Stimulated activated CD4-positive, alpha-beta T cell treated with anti-CD3 and anti-CD28 coated beads, Interleukin-1b, Interleukin-23, amount 100 ng/mL, for 48 hours (primary cell): ENCODE measurements around the gene KBTBD13.

Source experiments
- DNase-seq: peaks from one replicate; pipeline ENCODE4 v3.0.0-alpha.2; 2020

The KBTBD13 gene

GRCh38 chr15:65052956-65053355 is 23.6 kb upstream of the KBTBD13 start:
- DNase-seq: no peak

- peak; percentile 55 for DNase-seq
These were observed 22.0 kb upstream of the KBTBD13 start for GRCh38 chr15:65054333-65055200.

DNA sequence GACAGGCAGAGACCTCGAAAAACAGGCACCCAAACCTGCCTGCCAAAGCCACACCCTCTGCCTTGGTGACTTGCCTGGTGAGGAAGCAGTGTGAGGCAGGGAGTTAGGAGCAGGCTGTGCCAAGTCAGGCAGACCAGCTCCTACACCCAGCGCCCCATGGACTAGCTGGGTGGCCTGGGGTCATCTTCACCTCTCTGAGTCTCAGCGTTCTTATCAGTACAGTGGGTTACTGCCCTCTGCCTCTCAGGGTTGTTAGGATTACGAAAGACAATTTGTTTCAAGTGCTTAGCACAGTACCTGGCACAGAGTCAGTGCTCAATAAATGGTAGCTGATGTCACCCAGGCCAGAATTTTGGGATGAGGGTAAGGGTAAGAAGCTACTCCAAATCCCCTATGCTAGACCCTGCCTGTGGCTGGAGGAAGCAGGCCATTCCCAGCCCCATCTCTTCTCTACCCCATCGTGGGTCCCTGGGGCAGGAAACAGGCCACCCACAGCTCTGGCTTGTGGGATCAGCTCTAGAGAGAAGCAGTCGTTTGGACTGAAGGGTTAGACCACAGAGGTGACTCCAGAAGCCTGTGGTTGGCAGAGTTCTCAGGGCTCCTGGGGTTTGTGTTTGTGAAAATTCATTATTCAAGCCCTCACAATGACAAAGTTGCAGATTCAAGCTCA is 21.2 kb upstream of the KBTBD13 start:
- no peak for DNase-seq

DNA sequence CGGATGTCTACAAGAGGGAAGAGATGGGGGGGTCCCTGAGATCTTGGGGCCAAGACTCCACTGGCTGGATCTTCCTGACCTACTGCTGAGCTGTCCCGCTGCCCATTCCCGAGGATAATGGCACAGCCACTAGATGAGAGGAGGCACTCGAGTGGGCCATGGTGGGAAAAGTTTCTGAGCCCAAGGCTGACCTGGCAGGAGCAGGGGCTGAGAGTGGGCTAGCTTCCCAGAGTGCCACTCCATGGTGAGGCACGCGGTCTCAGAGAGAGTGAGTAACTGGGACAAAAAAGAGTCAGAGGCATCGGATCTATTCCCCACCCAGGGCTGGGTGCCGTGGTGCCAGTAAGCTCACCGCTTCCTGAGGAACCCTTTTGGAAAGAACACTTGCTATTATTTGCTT is 20.4 kb upstream of the KBTBD13 start:
- DNase-seq: no peak

DNA sequence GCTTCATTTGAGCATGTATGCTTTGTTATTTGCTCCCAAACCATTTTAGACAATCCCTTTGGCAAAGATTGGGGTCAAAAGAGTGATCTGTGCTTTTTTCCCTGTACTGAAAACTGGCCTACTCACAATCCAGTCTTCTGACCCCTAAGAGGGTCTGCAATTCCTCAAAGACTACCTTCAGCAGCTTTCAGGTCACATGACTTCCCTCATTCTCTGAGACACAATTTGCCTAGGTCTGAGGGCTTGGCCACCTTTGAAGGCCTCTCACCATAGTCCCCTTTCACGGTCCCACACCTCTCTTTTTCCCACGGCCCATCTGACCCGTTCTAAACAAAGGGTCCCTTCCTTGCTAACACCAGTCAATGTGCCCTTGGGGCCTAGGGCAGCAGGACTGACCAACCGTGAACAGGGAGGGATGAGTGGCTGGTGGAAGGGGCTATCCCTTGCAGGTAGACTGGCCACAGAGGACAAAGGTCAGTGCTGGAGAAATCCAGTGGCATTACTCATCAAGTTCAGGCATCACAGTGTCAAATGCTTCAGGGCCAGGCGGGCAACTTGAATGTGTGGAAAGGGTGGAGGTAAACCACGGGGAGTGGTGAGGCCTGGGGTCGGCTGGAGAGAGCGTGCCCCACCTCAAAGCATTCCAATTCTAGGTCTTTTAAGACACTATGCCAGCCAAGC is 19.5 kb upstream of the KBTBD13 start:
- DNase-seq: no peak

DNA sequence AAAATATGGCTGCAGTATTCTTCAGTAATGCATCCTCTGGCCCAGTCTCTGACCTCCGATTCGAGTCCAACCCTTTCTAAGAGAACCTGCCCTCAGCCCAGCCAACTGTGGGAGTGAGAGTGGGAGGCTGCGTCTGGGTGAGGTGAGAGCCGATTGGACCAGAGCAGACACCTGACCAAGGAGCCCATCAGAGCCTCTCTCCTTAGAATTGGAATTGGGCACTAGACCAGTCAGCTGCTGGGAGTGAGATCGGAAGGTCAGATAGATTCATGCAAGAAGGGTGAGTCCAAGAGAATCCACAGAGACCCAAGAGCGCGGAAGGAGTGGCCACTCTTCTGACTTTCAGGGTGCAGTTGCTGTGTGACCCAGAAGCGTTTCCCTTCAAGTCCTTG is 19.0 kb upstream of the KBTBD13 start:
- no peak for DNase-seq

- DNase-seq: no peak
These were observed 17.9 kb upstream of the KBTBD13 start for GRCh38 chr15:65058394-65059368.

DNA sequence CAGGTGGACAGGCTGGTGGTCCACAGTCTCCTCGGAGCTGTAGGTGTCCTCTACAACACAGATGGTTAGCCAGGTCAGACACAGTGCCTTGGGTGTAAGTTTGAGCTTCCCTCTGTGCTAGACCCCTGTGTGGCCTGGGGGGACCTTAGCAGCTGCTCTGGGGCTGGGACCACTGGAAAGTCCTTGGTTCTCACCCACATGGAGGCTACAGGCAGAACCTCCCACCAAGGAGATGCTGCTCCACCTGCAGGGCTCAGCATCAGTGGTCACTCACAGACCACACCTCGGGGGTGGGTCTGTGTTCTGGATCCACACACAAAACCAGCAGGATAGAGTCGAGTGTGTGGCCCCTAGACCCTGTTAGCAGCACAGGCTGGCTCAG is 17.2 kb upstream of the KBTBD13 start:
- no peak for DNase-seq

GRCh38 chr15:65059931-65060596 is 16.5 kb upstream of the KBTBD13 start:
- DNase-seq: no peak

- DNase-seq: no peak
These were observed 15.7 kb upstream of the KBTBD13 start for GRCh38 chr15:65060641-65061397.

DNA sequence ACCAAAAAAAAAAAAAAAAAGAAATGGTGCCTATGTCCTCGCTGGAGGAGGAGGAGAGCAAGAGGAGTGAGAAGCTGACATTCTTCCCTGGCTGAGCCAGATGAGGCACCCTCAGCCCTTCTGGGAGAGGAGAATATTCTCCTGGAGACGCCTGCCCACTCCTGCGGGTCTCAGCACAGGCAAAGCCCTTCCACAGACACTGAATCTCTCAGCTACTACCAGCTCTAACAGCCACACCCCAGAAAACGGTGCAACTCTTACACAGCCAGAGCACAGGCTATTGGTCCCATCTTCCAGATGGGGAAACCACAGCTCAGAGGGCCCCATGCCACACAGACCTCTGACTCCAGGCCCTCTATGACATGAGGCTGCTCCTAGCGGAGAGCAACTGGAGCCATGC is 14.5 kb upstream of the KBTBD13 start:
- no peak for DNase-seq

- DNase-seq: no peak
These were observed 13.8 kb upstream of the KBTBD13 start for GRCh38 chr15:65062726-65063125.

GRCh38 chr15:65066001-65066634 is 10.4 kb upstream of the KBTBD13 start:
- DNase-seq: no peak

GRCh38 chr15:65066635-65067316 is 9.8 kb upstream of the KBTBD13 start:
- DNase-seq: no peak

DNA sequence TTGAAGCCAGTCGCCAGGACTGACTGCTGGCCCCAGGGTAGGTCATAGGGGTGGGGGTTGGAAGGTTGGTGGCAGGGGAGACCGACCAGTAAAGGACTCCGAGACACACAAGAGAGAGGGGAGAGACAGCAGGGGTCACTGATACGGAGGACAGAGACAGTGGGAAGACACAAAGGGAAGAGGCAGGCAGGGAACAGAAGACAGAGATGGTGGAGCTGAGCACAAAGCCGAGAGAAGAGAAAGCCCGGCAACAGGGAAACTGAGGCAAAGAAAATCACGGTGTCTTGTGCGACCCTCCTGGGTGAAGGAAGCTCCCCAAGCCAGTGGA is 9.3 kb upstream of the KBTBD13 start:
- no peak for DNase-seq

DNA sequence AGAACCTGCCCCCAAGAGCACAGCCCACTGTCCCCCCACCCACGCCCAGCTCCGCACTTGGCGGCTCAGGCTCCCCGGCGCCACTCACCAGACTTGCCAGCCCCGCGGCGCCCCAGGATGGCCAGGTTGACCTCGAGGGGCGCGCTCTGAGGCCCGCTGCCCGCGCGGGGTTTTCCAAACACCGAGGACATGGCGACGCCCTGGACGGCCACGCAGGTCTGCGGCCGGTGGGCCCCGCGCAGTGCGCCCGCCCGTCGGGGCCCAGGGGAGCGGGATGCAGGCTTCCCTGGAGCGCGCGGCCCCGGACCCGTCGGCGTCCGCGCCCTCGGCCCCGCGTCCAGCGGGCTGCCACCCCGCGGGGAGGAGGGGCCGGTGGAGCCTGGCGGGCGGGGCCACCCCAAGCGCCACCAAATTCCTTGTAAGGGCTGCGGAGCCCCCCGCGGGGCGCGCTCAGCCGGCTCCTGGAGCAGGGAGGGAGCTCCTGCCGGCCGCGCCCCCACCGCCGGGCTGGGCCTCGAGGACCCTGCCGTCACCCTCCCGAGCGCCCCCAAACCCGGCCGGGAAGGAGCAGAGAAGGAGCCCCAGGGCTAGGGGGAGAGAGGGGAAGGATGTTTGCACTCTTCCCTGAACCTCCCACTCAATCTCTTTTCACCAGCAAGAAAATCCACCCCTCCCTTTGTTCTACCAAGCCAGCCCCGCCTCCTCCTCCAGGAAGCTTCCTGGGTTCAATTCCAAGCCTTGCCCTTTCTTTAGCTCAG is 8.7 kb upstream of the KBTBD13 start, which contains the start of gene RASL12:
RASL12 (minus strand) TSS at position 347 of the 758 bp plus-strand sequence; CDS start at position 191, 156 bp downstream.
- DNase-seq: no peak

DNA sequence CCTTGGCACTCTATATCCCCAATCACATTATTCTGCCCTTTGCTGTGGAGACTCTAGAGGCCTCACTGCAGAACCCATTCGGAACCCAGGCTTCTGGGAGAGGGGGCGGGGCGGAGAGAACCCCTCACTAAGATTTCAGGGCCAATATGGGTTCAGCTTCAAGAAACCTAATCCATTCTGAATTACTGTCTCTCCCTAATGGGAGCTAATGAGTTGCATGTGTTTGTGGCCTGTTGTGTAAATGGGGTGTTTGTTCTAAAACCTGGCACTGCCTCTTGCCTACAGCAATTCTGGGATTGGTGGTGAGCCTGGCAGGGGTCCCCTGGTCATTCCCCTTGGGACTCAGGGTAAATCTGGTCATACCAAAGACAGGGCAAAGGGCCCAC is 8.2 kb upstream of the KBTBD13 start:
- DNase-seq: no peak

DNA sequence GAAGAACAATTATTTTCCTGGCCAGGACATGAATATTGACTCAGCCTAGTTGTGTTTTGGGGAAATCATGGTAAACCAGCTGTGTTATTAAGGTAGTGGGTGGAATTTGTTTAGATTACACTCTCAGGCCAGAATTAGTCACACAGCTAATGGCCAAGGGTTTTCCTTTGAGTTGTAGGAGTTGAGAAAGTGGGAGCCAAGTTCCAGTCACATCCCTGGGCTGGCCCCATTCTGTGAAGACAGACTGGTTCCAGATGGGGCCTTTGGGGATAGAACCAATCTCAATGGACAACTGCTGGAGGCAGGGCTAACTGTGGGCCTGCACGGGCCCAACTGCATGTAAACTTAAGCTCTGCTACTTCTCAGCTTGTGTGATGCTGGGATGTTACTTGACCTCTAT is 7.4 kb upstream of the KBTBD13 start:
- DNase-seq: no peak

GRCh38 chr15:65069779-65070546 is 6.6 kb upstream of the KBTBD13 start:
- DNase-seq: no peak
